ENCODE data around the gene DPEP1. TPM values are rescaled to one million over a fixed set of nuclear protein-coding genes. Genes with fewer than 3 reads are reported as not detected.

Gene DPEP1
- total RNA-seq, 2 donors from 2014 or later, result 0.42 to 2.7 TPM

GRCh38 chr16:89575247-89576152 is 37.9 kb upstream of the DPEP1 start, which contains the start of gene CPNE7:
CPNE7 (plus strand) TSS chr16:89575758; CDS start chr16:89575898, 140 bp downstream.
- DNase-seq, result no peak
- intact Hi-C loops (cut with DNase I), result loop anchor here (10.0 kb wide), 1 partner anchor 69 kb away; no protein-coding TSS in a partner anchor
- H3K27ac ChIP-seq, result no peak within 1 kb of the TSS

GRCh38 chr16:89576153-89577054 is 37.0 kb upstream of the DPEP1 start:
- Histone ChIP-seq H3K27ac (no peak overlapping the region), H3K36me3 (no peaks in the 10 kb centered on the region), H3K4me1 (peaks cover 11% of the 10 kb centered on the region), H3K27me3 (peaks cover 32% of the 10 kb centered on the region), H3K9ac (ENCODE audit: low read depth in 2 of 2, low read length in 2 of 2) (peak overlapping the region in 1 of 2 donors; percentile 35), H3K9me3 (no peaks in the 10 kb centered on the region), H3K4me3 (peak overlapping the region; percentile 7)
- intact Hi-C loops (cut with DNase I), result loop anchor here (10.0 kb wide), 1 partner anchor 68 kb away; no protein-coding TSS in a partner anchor
- DNase-seq, result no peak
- TF ChIP-seq, protein P1, sequence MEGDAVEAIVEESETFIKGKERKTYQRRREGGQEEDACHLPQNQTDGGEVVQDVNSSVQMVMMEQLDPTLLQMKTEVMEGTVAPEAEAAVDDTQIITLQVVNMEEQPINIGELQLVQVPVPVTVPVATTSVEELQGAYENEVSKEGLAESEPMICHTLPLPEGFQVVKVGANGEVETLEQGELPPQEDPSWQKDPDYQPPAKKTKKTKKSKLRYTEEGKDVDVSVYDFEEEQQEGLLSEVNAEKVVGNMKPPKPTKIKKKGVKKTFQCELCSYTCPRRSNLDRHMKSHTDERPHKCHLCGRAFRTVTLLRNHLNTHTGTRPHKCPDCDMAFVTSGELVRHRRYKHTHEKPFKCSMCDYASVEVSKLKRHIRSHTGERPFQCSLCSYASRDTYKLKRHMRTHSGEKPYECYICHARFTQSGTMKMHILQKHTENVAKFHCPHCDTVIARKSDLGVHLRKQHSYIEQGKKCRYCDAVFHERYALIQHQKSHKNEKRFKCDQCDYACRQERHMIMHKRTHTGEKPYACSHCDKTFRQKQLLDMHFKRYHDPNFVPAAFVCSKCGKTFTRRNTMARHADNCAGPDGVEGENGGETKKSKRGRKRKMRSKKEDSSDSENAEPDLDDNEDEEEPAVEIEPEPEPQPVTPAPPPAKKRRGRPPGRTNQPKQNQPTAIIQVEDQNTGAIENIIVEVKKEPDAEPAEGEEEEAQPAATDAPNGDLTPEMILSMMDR (IDR thresholded peaks at IDR 0.05), result no peak

More at GRCh38 chr16:89575247-89576152, 37.9 kb upstream of the DPEP1 start, which contains the start of gene CPNE7:
- TF ChIP-seq, protein P1 (IDR thresholded peaks at IDR 0.05), result no peak
- Histone ChIP-seq H3K4me1 (peaks cover 11% of the 10 kb centered on the region), H3K4me3 (peak within 1 kb of the TSS; percentile 26), H3K9ac (ENCODE audit: low read depth in 2 of 2, low read length in 2 of 2) (peak within 1 kb of the TSS in 1 of 2 donors; percentile 35), H3K9me3 (no peaks in the 10 kb centered on the region), H3K36me3 (no peaks in the 10 kb centered on the region), H3K27me3 (peaks cover 32% of the 10 kb centered on the region)

GRCh38 chr16:89577055-89577759 is 36.2 kb upstream of the DPEP1 start:
- Histone ChIP-seq H3K27me3 (peaks cover 32% of the 10 kb centered on the region), H3K9ac (ENCODE audit: low read depth in 2 of 2, low read length in 2 of 2) (no peak overlapping the region), H3K4me1 (peaks cover 11% of the 10 kb centered on the region), H3K4me3 (no peak overlapping the region), H3K9me3 (no peaks in the 10 kb centered on the region), H3K36me3 (no peaks in the 10 kb centered on the region), H3K27ac (no peak overlapping the region)
- DNase-seq, result no peak
- TF ChIP-seq, protein P1 (IDR thresholded peaks at IDR 0.05), result no peak
- intact Hi-C loops (cut with DNase I), result loop anchor here (10.0 kb wide), 1 partner anchor 68 kb away; no protein-coding TSS in a partner anchor

GRCh38 chr16:89579351-89579750 is 34.1 kb upstream of the DPEP1 start:
- no peak for DNase-seq
- Histone ChIP-seq H3K4me1 (peaks cover 10% of the 10 kb centered on the region), H3K27ac (no peak overlapping the region), H3K9ac (ENCODE audit: low read depth in 2 of 2, low read length in 2 of 2) (no peak overlapping the region), H3K4me3 (no peak overlapping the region), H3K9me3 (no peaks in the 10 kb centered on the region), H3K36me3 (no peaks in the 10 kb centered on the region), H3K27me3 (peaks cover 25% of the 10 kb centered on the region)
- TF ChIP-seq, protein P1 (IDR thresholded peaks at IDR 0.05), result no peak
- intact Hi-C loops (cut with DNase I), result loop anchor here (10.0 kb wide), 1 partner anchor 65 kb away; no protein-coding TSS in a partner anchor
